Activated CD4-positive, CD25-positive, alpha-beta regulatory T cell treated with anti-CD3 and anti-CD28 coated beads, Interleukin-2, amount 50 U/mL, for 24 hours (primary cell): ENCODE data around the gene SULT4A1.
A peak's percentile ranks its signal among the peaks of the same experiment; 100 is the strongest.

Experiments used
- ATAC-seq, 2 donors: fragments of 150-1000 bp; cut with Tn5 transposase; one replicate each; pipeline ENCODE4 v1.10.0; 2021; ENCODE audit warnings: mild to moderate bottlenecking in 1 of 2, moderate library complexity in 1 of 2

SULT4A1 gene

GRCh38 chr22:43827003-43827735 lies 35.1 kb downstream of the SULT4A1 start:
- no peak for ATAC-seq

GRCh38 chr22:43826142-43827002 lies 35.9 kb downstream of the SULT4A1 start:
- no peak for ATAC-seq

- no peak for ATAC-seq
Measured at GRCh38 chr22:43825651-43826050, 36.7 kb downstream of the SULT4A1 start.

GRCh38 chr22:43824724-43825420 lies 37.4 kb downstream of the SULT4A1 start:
- ATAC-seq: no peak

- no peak for ATAC-seq
Measured at GRCh38 chr22:43823911-43824665, 38.2 kb downstream of the SULT4A1 start.

- ATAC-seq: no peak
Measured at GRCh38 chr22:43823353-43823908, 38.9 kb downstream of the SULT4A1 start.

GRCh38 chr22:43821606-43822425 lies 40.5 kb downstream of the SULT4A1 start:
- no peak for ATAC-seq

- ATAC-seq: no peak
Measured at GRCh38 chr22:43820651-43821305, 41.5 kb downstream of the SULT4A1 start.

GRCh38 chr22:43819931-43820640 lies 42.2 kb downstream of the SULT4A1 start:
- no peak for ATAC-seq

- ATAC-seq: no peak
Measured at GRCh38 chr22:43819421-43819921, 42.8 kb downstream of the SULT4A1 start.

GRCh38 chr22:43818981-43819380 lies 43.3 kb downstream of the SULT4A1 start:
- no peak for ATAC-seq

GRCh38 chr22:43817402-43817801 lies 44.9 kb downstream of the SULT4A1 start:
- ATAC-seq: no peak

GRCh38 chr22:43814264-43814663 lies 48.0 kb downstream of the SULT4A1 start:
- ATAC-seq: no peak

GRCh38 chr22:43812890-43813289 lies 49.4 kb downstream of the SULT4A1 start:
- ATAC-seq: no peak

- ATAC-seq: peak; percentile 92 to 95
Measured at GRCh38 chr22:43812149-43812842, 50.0 kb downstream of the SULT4A1 start, which contains the start of gene EFCAB6. Gene EFCAB6, minus strand, starts transcription at chr22:43812305. Its CDS starts 29,987 bp downstream, at chr22:43782318.

- no peak for ATAC-seq
Measured at GRCh38 chr22:43811777-43812148, 50.5 kb downstream of the SULT4A1 start.

- no peak for ATAC-seq
Measured at GRCh38 chr22:43802897-43803495, 59.3 kb downstream of the SULT4A1 start.

GRCh38 chr22:43800970-43801369 lies 61.3 kb downstream of the SULT4A1 start:
- ATAC-seq: no peak

GRCh38 chr22:43798492-43798891 lies 63.8 kb downstream of the SULT4A1 start:
- no peak for ATAC-seq
